HepG2 (cell line): Measurements from ENCODE around the gene AMZ2. TPM values are rescaled to one million over a fixed set of nuclear protein-coding genes. Genes with fewer than 3 reads are reported as not detected.
A peak's percentile ranks its signal among the peaks of the same experiment; 100 is the strongest.

Source experiments
- BRD4 ChIP-seq: sonication (generic); formaldehyde crosslinking; IDR thresholded peaks from 2 replicates; pipeline ENCODE4 v1.4.0; 2020; ENCODE audit warnings: missing genetic modification reagents
- GZF1 ChIP-seq: sonication (generic); formaldehyde crosslinking; IDR thresholded peaks from 2 replicates; pipeline ENCODE4 v1.5.1; 2020; ENCODE audit warnings: mild to moderate bottlenecking, missing genetic modification reagents
- HNRNPLL ChIP-seq: fragments of 200-400 bp; formaldehyde crosslinking; IDR thresholded peaks from 2 replicates; pipeline ENCODE4 v1.6.1; 2017; ENCODE audit warnings: mild to moderate bottlenecking, low read depth, low read length; ENCODE audit not compliant: poor library complexity, severe bottlenecking
- NR3C1 ChIP-seq: sonication (generic); formaldehyde crosslinking; IDR thresholded peaks from 2 replicates; pipeline ENCODE4 v1.4.0; 2020; ENCODE audit warnings: missing genetic modification reagents
- ZFP36L2 ChIP-seq: sonication (generic); formaldehyde crosslinking; IDR thresholded peaks from 2 replicates; pipeline ENCODE4 v1.4.0; 2020; ENCODE audit warnings: missing genetic modification reagents
- ZFP62 ChIP-seq: sonication (generic); formaldehyde crosslinking; IDR thresholded peaks from 2 replicates; pipeline ENCODE4 v1.4.0; 2020; ENCODE audit warnings: missing genetic modification reagents
- ZNF615 ChIP-seq: sonication (generic); formaldehyde crosslinking; IDR thresholded peaks from 2 replicates; pipeline ENCODE4 v1.5.0; 2020; ENCODE audit warnings: mild to moderate bottlenecking, missing genetic modification reagents, borderline replicate concordance
- ZNF672 ChIP-seq: sonication (generic); formaldehyde crosslinking; IDR thresholded peaks from 2 replicates; pipeline ENCODE4 v1.8.1; 2022; ENCODE audit warnings: missing genetic modification reagents
- polyA plus RNA-seq, 8 experiments: library from polyadenylated mRNA; depleted of rRNA in 3 of 8; stranded (reverse) in 7 of 8; unstranded in 1 of 8; fragments of >200 nt; fragmentation: Illumina TruSeq in 4 of 8; extraction: Trizol in 4 of 8; gene quantifications; 2 replicates each; pipeline versions ENCODE4 v1.2.1 to v1.2.3, GENCODE V29; 2011 to 2016; ENCODE audit warnings: low read depth in 4 of 8, missing spikeins in 1 of 8, mixed read lengths in 1 of 8; ENCODE audit not compliant: insufficient read depth in 1 of 8
- total RNA-seq, 5 experiments: library from RNA; depleted of rRNA; stranded (reverse); fragments of >200 nt; fragmentation: Illumina TruSeq; extraction: Trizol; gene quantifications; 2 replicates each; pipeline ENCODE4 v1.2.3, GENCODE V29; 2016; ENCODE audit warnings: low read depth in 1 of 5
- TF ChIP-seq, protein P1 (sequence below): sonication (generic); formaldehyde crosslinking; IDR thresholded peaks from one replicate; pipeline ENCODE4 v1.5.1; 2020; ENCODE audit warnings: mild to moderate bottlenecking, missing genetic modification reagents; ENCODE audit errors: not compliant biosample characterization
- TF ChIP-seq, protein P2 (sequence below): sonication (generic); formaldehyde crosslinking; IDR thresholded peaks from 2 replicates; pipeline ENCODE4 v1.4.0; 2020; ENCODE audit warnings: missing genetic modification reagents
- TF ChIP-seq, protein P3 (sequence below): sonication (generic); formaldehyde crosslinking; IDR thresholded peaks from 2 replicates; pipeline ENCODE4 v1.5.0; 2020; ENCODE audit warnings: mild to moderate bottlenecking, missing genetic modification reagents
- TF ChIP-seq, protein P4 (sequence below): sonication (generic); formaldehyde crosslinking; IDR thresholded peaks from 2 replicates; pipeline ENCODE4 v1.9.0; 2021; ENCODE audit warnings: missing genetic modification reagents, mild to moderate bottlenecking, borderline replicate concordance
- TF ChIP-seq, protein P5 (sequence below): sonication (generic); formaldehyde crosslinking; IDR thresholded peaks from 2 replicates; pipeline ENCODE4 v1.8.1; 2023; ENCODE audit warnings: mild to moderate bottlenecking, missing genetic modification reagents, borderline replicate concordance

Gene AMZ2
- total and polyA plus RNA-seq, 2 of the 13 experiments (the other 11 are each of a cell fraction or from before 2014, with no cell fraction given): 86.9 to 90.2 TPM

DNA sequence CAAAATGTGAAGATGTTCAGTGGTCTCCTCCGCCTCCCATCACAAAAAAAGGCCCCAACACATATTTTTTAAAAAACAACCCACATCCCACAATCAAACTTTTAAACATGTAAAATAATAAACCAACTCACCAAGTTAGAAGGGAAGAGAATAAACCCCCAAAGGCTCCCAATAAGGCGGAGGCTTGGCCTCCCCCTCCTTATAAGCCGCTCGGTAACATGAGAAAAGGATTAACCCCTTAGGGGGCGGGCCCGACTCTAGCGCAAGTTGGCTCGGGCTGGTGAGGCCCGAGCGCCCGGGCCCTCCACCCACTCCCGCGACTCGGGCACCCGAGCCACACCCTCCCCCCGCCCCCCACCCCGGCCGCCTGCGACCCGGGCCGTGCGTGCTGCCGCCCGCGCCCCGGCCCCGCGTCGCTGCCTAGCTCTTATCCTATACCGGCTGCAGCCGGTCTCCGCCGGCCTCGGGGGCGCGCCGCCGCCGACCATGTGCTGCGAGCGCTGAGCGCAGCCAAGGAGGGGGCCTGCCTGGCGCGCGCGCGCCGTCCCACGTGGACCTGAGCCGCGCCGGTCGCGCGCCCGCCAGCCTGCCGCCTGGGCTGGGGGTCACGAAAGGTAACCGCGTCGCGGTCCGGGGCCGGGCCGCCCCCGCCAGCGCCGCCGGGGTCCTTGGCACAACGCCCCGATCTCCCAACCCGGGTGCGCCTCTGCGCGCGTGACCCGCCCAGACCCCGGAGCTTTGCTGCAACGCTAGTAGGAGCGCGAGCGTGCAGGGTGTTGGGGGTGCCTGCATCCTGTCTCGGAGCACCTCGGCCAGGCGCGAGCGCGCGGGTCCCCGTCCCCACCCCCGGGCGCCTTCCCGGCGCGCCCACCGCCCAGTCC lies 43.4 kb downstream of the AMZ2 start, which contains the start of the genes ARSG and SLC16A6 (continued):
- TF ChIP-seq BRD4: no peak; the same call in 1 of the 2 replicates
- TF ChIP-seq ZFP36L2 (CRISPR knock-in tag): no peak
- TF ChIP-seq, protein P1, sequence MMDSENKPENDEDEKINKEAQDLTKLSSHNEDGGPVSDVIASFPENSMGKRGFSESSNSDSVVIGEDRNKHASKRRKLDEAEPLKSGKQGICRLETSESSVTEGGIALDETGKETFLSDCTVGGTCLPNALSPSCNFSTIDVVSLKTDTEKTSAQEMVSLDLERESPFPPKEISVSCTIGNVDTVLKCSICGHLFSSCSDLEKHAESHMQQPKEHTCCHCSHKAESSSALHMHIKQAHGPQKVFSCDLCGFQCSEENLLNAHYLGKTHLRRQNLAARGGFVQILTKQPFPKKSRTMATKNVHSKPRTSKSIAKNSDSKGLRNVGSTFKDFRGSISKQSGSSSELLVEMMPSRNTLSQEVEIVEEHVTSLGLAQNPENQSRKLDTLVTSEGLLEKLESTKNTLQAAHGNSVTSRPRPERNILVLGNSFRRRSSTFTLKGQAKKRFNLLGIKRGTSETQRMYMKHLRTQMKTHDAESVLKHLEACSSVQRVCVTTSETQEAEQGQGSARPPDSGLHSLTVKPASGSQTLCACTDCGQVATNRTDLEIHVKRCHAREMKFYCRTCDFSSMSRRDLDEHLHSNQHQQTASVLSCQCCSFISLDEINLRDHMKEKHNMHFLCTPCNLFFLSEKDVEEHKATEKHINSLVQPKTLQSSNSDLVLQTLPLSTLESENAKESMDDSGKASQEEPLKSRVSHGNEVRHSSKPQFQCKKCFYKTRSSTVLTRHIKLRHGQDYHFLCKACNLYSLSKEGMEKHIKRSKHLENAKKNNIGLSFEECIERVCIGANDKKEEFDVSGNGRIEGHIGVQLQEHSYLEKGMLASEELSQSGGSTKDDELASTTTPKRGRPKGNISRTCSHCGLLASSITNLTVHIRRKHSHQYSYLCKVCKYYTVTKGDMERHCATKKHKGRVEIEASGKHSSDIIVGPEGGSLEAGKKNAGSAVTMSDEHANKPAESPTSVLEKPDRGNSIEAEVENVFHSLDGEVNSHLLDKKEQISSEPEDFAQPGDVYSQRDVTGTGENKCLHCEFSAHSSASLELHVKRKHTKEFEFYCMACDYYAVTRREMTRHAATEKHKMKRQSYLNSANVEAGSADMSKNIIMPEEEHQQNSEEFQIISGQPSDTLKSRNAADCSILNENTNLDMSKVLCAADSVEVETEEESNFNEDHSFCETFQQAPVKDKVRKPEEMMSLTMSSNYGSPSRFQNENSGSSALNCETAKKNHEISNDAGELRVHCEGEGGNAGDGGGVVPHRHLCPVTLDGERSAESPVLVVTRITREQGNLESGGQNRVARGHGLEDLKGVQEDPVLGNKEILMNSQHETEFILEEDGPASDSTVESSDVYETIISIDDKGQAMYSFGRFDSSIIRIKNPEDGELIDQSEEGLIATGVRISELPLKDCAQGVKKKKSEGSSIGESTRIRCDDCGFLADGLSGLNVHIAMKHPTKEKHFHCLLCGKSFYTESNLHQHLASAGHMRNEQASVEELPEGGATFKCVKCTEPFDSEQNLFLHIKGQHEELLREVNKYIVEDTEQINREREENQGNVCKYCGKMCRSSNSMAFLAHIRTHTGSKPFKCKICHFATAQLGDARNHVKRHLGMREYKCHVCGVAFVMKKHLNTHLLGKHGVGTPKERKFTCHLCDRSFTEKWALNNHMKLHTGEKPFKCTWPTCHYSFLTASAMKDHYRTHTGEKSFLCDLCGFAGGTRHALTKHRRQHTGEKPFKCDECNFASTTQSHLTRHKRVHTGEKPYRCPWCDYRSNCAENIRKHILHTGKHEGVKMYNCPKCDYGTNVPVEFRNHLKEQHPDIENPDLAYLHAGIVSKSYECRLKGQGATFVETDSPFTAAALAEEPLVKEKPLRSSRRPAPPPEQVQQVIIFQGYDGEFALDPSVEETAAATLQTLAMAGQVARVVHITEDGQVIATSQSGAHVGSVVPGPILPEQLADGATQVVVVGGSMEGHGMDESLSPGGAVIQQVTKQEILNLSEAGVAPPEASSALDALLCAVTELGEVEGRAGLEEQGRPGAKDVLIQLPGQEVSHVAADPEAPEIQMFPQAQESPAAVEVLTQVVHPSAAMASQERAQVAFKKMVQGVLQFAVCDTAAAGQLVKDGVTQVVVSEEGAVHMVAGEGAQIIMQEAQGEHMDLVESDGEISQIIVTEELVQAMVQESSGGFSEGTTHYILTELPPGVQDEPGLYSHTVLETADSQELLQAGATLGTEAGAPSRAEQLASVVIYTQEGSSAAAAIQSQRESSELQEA (CRISPR knock-in tag): no peak
- no peak for TF ChIP-seq NR3C1 (CRISPR knock-in tag)
- TF ChIP-seq HNRNPLL: no peak
- TF ChIP-seq, protein P2, sequence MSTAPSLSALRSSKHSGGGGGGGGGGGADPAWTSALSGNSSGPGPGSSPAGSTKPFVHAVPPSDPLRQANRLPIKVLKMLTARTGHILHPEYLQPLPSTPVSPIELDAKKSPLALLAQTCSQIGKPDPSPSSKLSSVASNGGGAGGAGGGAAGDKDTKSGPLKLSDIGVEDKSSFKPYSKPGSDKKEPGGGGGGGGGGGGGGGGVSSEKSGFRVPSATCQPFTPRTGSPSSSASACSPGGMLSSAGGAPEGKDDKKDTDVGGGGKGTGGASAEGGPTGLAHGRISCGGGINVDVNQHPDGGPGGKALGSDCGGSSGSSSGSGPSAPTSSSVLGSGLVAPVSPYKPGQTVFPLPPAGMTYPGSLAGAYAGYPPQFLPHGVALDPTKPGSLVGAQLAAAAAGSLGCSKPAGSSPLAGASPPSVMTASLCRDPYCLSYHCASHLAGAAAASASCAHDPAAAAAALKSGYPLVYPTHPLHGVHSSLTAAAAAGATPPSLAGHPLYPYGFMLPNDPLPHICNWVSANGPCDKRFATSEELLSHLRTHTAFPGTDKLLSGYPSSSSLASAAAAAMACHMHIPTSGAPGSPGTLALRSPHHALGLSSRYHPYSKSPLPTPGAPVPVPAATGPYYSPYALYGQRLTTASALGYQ (CRISPR knock-in tag): peak; percentile 58
- no peak for TF ChIP-seq ZFP62 (CRISPR knock-in tag)
- TF ChIP-seq, protein P3, sequence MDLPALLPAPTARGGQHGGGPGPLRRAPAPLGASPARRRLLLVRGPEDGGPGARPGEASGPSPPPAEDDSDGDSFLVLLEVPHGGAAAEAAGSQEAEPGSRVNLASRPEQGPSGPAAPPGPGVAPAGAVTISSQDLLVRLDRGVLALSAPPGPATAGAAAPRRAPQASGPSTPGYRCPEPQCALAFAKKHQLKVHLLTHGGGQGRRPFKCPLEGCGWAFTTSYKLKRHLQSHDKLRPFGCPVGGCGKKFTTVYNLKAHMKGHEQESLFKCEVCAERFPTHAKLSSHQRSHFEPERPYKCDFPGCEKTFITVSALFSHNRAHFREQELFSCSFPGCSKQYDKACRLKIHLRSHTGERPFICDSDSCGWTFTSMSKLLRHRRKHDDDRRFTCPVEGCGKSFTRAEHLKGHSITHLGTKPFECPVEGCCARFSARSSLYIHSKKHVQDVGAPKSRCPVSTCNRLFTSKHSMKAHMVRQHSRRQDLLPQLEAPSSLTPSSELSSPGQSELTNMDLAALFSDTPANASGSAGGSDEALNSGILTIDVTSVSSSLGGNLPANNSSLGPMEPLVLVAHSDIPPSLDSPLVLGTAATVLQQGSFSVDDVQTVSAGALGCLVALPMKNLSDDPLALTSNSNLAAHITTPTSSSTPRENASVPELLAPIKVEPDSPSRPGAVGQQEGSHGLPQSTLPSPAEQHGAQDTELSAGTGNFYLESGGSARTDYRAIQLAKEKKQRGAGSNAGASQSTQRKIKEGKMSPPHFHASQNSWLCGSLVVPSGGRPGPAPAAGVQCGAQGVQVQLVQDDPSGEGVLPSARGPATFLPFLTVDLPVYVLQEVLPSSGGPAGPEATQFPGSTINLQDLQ (CRISPR knock-in tag): no peak
- no peak for TF ChIP-seq GZF1 (CRISPR knock-in tag)
- TF ChIP-seq ZNF672 (CRISPR knock-in tag): no peak
- no peak; the same call in 1 of the 2 replicates for TF ChIP-seq ZNF615
- TF ChIP-seq, protein P4, sequence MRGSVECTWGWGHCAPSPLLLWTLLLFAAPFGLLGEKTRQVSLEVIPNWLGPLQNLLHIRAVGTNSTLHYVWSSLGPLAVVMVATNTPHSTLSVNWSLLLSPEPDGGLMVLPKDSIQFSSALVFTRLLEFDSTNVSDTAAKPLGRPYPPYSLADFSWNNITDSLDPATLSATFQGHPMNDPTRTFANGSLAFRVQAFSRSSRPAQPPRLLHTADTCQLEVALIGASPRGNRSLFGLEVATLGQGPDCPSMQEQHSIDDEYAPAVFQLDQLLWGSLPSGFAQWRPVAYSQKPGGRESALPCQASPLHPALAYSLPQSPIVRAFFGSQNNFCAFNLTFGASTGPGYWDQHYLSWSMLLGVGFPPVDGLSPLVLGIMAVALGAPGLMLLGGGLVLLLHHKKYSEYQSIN (CRISPR knock-in tag): no peak
- TF ChIP-seq, protein P5, sequence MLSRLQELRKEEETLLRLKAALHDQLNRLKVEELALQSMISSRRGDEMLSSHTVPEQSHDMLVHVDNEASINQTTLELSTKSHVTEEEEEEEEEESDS (CRISPR knock-in tag): no peak
